ENCODE results near the gene KLHL1.

DNA sequence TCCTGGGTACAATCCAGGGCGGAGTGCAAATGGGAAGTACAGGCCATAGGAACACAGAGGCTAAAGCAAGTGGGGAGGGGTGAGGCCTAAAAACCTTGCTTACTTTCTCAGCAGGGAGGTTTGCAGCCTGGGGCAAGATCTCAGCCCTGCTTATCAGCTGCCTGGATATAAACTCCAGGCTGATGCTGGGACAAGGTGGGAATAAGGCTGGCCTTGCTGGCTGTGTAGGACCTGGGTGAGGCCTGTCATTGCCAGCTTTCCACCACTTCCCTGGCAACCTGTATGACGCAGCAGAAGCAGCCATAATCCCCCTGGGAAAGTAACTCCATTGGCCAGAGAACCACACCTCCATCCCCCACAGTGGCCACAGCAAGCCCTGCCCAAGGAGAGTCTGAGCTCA, 279.7 kb downstream of the KLHL1 start:
- no peak for TF ChIP-seq CTCF (IDR thresholded peaks at IDR 0.05; ENCODE audit: insufficient read depth, low read length)
- no peak for TF ChIP-seq POLR2AphosphoS5 (IDR thresholded peaks at IDR 0.05; ENCODE audit: low read depth)
- TF ChIP-seq GABPA (IDR thresholded peaks at IDR 0.05; ENCODE audit: low read depth): no peak
